Neural progenitor cell (in vitro differentiated cells): ENCODE data around the gene MAST1.

ENCODE experiments used
- EZH2 ChIP-seq: fragments of 200-600 bp; sonication (generic); IDR thresholded peaks from 2 replicates; pipeline ENCODE4 v1.6.1; 2017; ENCODE audit warnings: antibody characterized with exemption, mild to moderate bottlenecking, moderate library complexity
- TF ChIP-seq, protein P1 (sequence below): fragments of 200-600 bp; sonication (generic); IDR thresholded peaks from 2 replicates; pipeline ENCODE4 v1.5.1; 2017; ENCODE audit warnings: antibody characterized with exemption, mild to moderate bottlenecking

DNA sequence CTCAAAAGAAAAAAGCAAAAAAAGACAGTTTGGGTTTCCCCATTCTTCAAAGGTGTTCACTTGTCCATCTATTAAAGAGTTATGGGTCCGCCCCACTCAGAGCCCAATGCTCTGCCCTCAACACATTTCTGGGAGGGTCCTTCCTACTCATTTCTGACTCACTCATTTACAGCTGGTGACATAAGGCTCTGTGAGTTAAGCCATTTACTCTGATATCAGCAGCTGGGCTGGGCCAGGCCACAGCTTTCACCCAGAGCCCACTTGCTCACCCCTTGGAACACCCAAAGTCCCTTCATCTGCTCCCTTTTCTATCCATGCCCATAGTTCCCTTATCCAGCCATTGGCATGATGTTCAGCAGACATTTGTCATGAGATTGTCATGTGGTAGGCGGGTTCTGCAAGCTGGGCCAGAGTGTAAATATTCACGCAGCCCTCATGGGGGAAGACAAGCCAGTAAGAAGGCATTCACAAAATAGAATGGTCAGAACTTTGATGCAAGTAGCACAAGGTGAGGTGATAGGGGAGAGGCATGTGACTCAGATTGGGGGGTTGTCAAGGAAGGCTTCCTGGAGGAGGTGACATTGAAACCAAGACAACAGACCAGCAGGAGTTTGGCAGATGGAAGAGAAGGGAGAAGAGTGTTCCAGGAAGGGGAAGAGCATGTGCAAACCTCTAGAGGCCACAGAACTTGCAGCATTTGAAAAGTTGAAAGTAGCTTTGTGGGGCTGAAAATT lies 5.9 kb downstream of the MAST1 start:
- TF ChIP-seq EZH2 = no peak
- TF ChIP-seq, protein P1, sequence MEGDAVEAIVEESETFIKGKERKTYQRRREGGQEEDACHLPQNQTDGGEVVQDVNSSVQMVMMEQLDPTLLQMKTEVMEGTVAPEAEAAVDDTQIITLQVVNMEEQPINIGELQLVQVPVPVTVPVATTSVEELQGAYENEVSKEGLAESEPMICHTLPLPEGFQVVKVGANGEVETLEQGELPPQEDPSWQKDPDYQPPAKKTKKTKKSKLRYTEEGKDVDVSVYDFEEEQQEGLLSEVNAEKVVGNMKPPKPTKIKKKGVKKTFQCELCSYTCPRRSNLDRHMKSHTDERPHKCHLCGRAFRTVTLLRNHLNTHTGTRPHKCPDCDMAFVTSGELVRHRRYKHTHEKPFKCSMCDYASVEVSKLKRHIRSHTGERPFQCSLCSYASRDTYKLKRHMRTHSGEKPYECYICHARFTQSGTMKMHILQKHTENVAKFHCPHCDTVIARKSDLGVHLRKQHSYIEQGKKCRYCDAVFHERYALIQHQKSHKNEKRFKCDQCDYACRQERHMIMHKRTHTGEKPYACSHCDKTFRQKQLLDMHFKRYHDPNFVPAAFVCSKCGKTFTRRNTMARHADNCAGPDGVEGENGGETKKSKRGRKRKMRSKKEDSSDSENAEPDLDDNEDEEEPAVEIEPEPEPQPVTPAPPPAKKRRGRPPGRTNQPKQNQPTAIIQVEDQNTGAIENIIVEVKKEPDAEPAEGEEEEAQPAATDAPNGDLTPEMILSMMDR = no peak
